Measurements from ENCODE around the gene CSHL1. TPM values are rescaled to one million over a fixed set of nuclear protein-coding genes. Genes with fewer than 3 reads are reported as not detected.
A peak's percentile ranks its signal among the peaks of the same experiment; 100 is the strongest.
"Not testable (repeated sequence)": the region's sequence is repeated elsewhere in the genome, so short reads cannot be mapped to it uniquely, and the experiment has no call there.

The CSHL1 gene
- total RNA-seq, 1 donor from 2014 or later = not detected

DNA sequence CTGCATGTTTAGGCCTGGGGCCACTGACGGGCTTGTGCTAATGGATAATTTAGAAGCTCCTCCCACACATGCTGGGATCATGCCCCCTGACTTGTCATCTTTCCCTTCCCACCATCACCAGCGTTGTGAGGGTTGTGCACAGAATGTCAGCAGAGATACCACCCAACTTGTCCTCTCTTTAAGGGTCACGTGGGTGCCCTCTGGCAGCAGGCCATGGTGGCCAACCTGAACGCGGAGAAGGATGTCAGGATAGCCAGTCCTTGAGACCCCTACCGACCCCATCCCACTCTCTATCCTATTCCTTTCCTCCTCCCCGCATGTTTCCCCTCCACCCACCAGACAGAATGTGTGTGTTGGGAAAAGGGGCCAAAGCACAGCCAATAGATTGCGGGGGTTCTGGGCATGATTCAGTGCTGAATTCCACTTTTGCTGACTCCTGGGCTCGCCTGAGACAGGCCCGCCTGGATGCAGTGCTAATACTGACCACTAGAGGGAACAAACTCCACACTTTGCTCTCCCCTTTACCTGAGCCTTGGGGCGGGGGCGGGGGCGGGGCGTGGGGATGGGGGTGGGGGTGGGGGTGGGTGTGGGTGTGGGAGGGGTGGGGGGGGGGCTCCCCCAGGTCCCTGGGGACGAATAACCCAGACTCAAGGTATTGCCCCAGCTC is 29.0 kb downstream of the CSHL1 start, which contains the start of gene GH2:
GH2 (minus strand) TSS at position 10 of the 667 bp plus-strand sequence. CDS start 143 bp downstream, outside the sequence.
- H3K27me3 Mint-ChIP-seq = peaks cover 20% of the 10 kb centered on the region
- no peaks in the 10 kb centered on the region for H3K9me3 Mint-ChIP-seq
- H3K4me1 Mint-ChIP-seq (ENCODE audit: unreplicated experiment) = no peaks in the 10 kb centered on the region
- H3K36me3 Mint-ChIP-seq = no peaks in the 10 kb centered on the region
- H3K27ac Mint-ChIP-seq = no peak within 1 kb of the TSS
- H3K4me3 Mint-ChIP-seq = no peak within 1 kb of the TSS
- no peak for DNase-seq (ENCODE audit: extremely low spot score, unreplicated experiment)
- peak; percentile 69 for TF ChIP-seq CTCF (conservative IDR thresholded peaks at IDR 0.05)

DNA sequence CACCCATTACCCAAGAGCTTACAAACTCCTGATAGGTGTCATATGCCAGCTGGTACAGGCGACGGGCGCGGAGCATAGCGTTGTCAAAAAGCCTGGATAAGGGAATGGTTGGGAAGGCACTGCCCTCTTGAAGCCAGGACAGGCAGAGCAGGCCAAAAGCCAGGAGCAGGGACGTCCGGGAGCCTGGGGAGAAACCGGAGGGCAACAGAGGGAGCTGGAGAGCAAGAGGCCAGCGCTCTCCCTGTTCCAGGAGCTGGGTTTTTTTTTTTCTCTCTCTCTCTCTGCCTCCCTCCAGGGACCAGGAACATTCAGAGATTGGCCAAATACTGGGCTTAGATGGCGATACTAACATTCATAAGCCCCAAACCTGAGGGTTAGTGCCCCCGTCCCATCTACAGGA is 29.7 kb downstream of the CSHL1 start:
- H3K4me3 Mint-ChIP-seq; H3K27ac Mint-ChIP-seq; H3K9me3 Mint-ChIP-seq; DNase-seq (ENCODE audit: extremely low spot score, unreplicated experiment); H3K36me3 Mint-ChIP-seq; H3K4me1 Mint-ChIP-seq (ENCODE audit: unreplicated experiment): not testable (repeated sequence)
- H3K27me3 Mint-ChIP-seq = peaks cover 17% of the 10 kb centered on the region

GRCh38 chr17:63880706-63881105 is 30.4 kb downstream of the CSHL1 start:
- Mint-ChIP-seq H3K36me3 (no peaks in the 10 kb centered on the region), H3K4me3 (no peak overlapping the region), H3K27me3 (peaks cover 17% of the 10 kb centered on the region), H3K9me3 (no peaks in the 10 kb centered on the region), H3K27ac (no peak overlapping the region), H3K4me1 (ENCODE audit: unreplicated experiment) (no peaks in the 10 kb centered on the region)
- no peak for DNase-seq (ENCODE audit: extremely low spot score, unreplicated experiment)
- no peak for TF ChIP-seq CTCF (conservative IDR thresholded peaks at IDR 0.05)

- not testable (repeated sequence) for H3K4me1 Mint-ChIP-seq (ENCODE audit: unreplicated experiment); DNase-seq (ENCODE audit: extremely low spot score, unreplicated experiment); H3K27ac Mint-ChIP-seq; H3K9me3 Mint-ChIP-seq; H3K36me3 Mint-ChIP-seq; H3K4me3 Mint-ChIP-seq
- H3K27me3 Mint-ChIP-seq = peaks cover 17% of the 10 kb centered on the region
Observed at GRCh38 chr17:63878413-63878812, 32.6 kb downstream of the CSHL1 start.

DNA sequence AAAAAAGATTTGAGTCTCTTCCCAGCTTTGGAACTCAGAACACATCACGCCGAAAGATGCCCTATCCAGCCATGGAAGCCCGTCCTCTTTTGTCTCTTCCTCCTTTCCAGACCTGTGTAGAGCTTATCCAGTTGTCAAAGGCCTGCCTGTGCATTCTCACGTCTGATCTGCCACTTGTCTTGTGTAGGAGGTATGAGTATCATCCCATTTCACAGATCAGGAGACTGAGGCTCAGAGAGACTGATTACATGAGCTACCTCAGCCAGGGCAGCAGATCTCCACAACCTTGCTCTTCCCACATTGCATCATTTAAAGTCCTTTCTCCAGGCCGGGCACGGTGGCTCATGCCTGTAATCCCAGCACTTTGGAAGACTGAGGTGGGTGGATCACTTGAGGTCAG is 36.4 kb downstream of the CSHL1 start:
- peaks cover 13% of the 10 kb centered on the region for H3K27me3 Mint-ChIP-seq
- H3K36me3 Mint-ChIP-seq; H3K27ac Mint-ChIP-seq; H3K4me1 Mint-ChIP-seq (ENCODE audit: unreplicated experiment); H3K9me3 Mint-ChIP-seq; H3K4me3 Mint-ChIP-seq; DNase-seq (ENCODE audit: extremely low spot score, unreplicated experiment): not testable (repeated sequence)

- H3K36me3 Mint-ChIP-seq; H3K9me3 Mint-ChIP-seq; H3K4me3 Mint-ChIP-seq; H3K27ac Mint-ChIP-seq; H3K27me3 Mint-ChIP-seq; H3K4me1 Mint-ChIP-seq (ENCODE audit: unreplicated experiment); DNase-seq (ENCODE audit: extremely low spot score, unreplicated experiment): not testable (repeated sequence)
Observed at GRCh38 chr17:63874061-63874626, 36.9 kb downstream of the CSHL1 start.

DNA sequence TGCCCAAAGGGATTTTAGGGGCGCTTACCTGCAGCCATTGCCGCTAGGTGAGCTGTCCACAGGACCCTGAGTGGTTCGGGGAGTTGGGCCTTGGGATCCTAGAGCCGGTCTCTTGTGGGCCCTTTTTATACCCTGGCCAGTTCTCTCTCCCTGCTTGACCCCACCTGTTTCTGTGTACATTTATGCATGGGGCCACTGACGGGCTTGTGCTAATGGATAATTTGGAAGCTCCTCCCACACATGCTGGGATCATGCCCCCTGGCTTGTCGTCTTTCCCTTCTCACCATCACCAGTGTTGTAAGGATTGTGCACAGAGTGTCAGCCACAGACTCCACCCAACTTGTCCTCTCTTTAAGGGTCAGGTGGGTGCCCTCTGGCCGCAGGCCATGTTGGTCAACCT is 37.5 kb downstream of the CSHL1 start, which contains the start of gene CSH2:
CSH2 (minus strand) TSS at position 101 of the 400 bp plus-strand sequence; CDS start at position 38, 63 bp downstream.
- not testable (repeated sequence) for H3K36me3 Mint-ChIP-seq, H3K4me3 Mint-ChIP-seq

GRCh38 chr17:63871646-63872365 is 39.3 kb downstream of the CSHL1 start:
- not testable (repeated sequence) for H3K4me3 Mint-ChIP-seq; H3K27ac Mint-ChIP-seq; H3K27me3 Mint-ChIP-seq; H3K36me3 Mint-ChIP-seq; H3K4me1 Mint-ChIP-seq (ENCODE audit: unreplicated experiment); H3K9me3 Mint-ChIP-seq; DNase-seq (ENCODE audit: extremely low spot score, unreplicated experiment)

More for the DNA sequence above, 37.5 kb downstream of the CSHL1 start, which contains the start of gene CSH2:
- DNase-seq (ENCODE audit: extremely low spot score, unreplicated experiment); H3K9me3 Mint-ChIP-seq; H3K27me3 Mint-ChIP-seq; H3K27ac Mint-ChIP-seq; H3K4me1 Mint-ChIP-seq (ENCODE audit: unreplicated experiment): not testable (repeated sequence)

- H3K27ac Mint-ChIP-seq; H3K27me3 Mint-ChIP-seq; H3K4me1 Mint-ChIP-seq (ENCODE audit: unreplicated experiment); H3K36me3 Mint-ChIP-seq; H3K9me3 Mint-ChIP-seq; H3K4me3 Mint-ChIP-seq; DNase-seq (ENCODE audit: extremely low spot score, unreplicated experiment): not testable (repeated sequence)
Observed at GRCh38 chr17:63870292-63870665, 40.8 kb downstream of the CSHL1 start.

Measured in type B pancreatic cell (in vitro differentiated cells).